SK-N-SH (cell line): ENCODE measurements around the gene CELF2. TPM values are rescaled to one million over a fixed set of nuclear protein-coding genes. Genes with fewer than 3 reads are reported as not detected.

Experiments
- CTCF ChIA-PET: fragments of 300-600, 350-600 bp; formaldehyde crosslinking; extraction: SDS; loops from one replicate; lab custom pipeline; 2021; lab: Yijun Ruan, JAX
- POLR2A ChIA-PET: fragments of 350-600 bp; sonication (Branson Sonifier 250); formaldehyde crosslinking; extraction: SDS; loops from one replicate; lab custom pipeline; 2020; ENCODE audit warnings: antibody characterized with exemption, inconsistent platforms; lab: Yijun Ruan, JAX
- DNase-seq: peaks from one replicate; pipeline ENCODE4 v3.0.0; 2012
- H2AFZ ChIP-seq: fragments of 200-600 bp; sonication (generic); 2 replicates; pipeline ENCODE4 v1.8.1; 2016; ENCODE audit warnings: antibody characterized with exemption, mild to moderate bottlenecking, low read depth
- H3F3A ChIP-seq: fragments of 200-600 bp; sonication (generic); replicated peaks from 2 replicates; pipeline ENCODE3; 2016; ENCODE audit warnings: antibody characterized with exemption, mild to moderate bottlenecking; ENCODE audit not compliant: insufficient read depth
- H3K27ac ChIP-seq, 2 experiments: fragments of 200-500 bp in 1 of 2; fragments of 200-600 bp in 1 of 2; sonication (Bioruptor generic) in 1 of 2; sonication (generic), shearing (Covaris generic) in 1 of 2; 2 replicates each; pipeline versions ENCODE4 v1.5.1 to v1.6.1; 2014 to 2016; ENCODE audit warnings: low read depth in 2 of 2, inconsistent platforms in 1 of 2, low read length in 1 of 2, mild to moderate bottlenecking in 1 of 2, mixed read lengths in 1 of 2
- H3K27me3 ChIP-seq: fragments of 200-600 bp; sonication (generic), shearing (Covaris generic); 2 replicates; pipeline ENCODE4 v1.6.1; 2016; ENCODE audit warnings: mixed run types; ENCODE audit not compliant: insufficient read depth
- H3K36me3 ChIP-seq, 2 experiments: fragments of 200-500 bp in 1 of 2; fragments of 200-600 bp in 1 of 2; sonication (Bioruptor generic) in 1 of 2; sonication (generic) in 1 of 2; replicated peaks in 1 of 2; 2 replicates each; pipeline versions ENCODE3 to v1.5.1; 2014 to 2016; ENCODE audit warnings: low read length in 1 of 2, mild to moderate bottlenecking in 1 of 2; ENCODE audit not compliant: insufficient read depth in 2 of 2, control insufficient read depth in 1 of 2
- H3K4me1 ChIP-seq, 2 experiments: fragments of 200-500 bp in 1 of 2; fragments of 200-600 bp in 1 of 2; sonication (Bioruptor generic) in 1 of 2; sonication (generic), shearing (Covaris generic) in 1 of 2; 2 replicates each; pipeline versions ENCODE4 v1.5.1 to v1.6.1; 2014 to 2016; ENCODE audit warnings: low read depth in 1 of 2, low read length in 1 of 2, mixed run types in 1 of 2; ENCODE audit not compliant: insufficient read depth in 2 of 2, control insufficient read depth in 1 of 2
- H3K4me2 ChIP-seq: fragments of 200-600 bp; sonication (generic), shearing (Covaris generic); 2 replicates; pipeline ENCODE4 v1.6.1; 2017; ENCODE audit warnings: mixed run types
- H3K4me3 ChIP-seq, 2 experiments: fragments of 200-500 bp in 1 of 2; fragments of 200-600 bp in 1 of 2; sonication (Bioruptor generic) in 1 of 2; sonication (generic), shearing (Covaris generic) in 1 of 2; 2 replicates each; pipeline versions ENCODE4 v1.5.1 to v1.8.1; 2014 to 2016; ENCODE audit warnings: low read depth in 2 of 2, inconsistent platforms in 1 of 2, low read length in 1 of 2, mild to moderate bottlenecking in 1 of 2, mixed read lengths in 1 of 2, moderate library complexity in 1 of 2
- H3K79me2 ChIP-seq: fragments of 200-600 bp; sonication (generic); 2 replicates; pipeline ENCODE4 v1.8.1; 2017; ENCODE audit warnings: mild to moderate bottlenecking; ENCODE audit not compliant: insufficient read depth
- H3K9ac ChIP-seq: fragments of 200-600 bp; sonication (generic); 2 replicates; pipeline ENCODE4 v1.6.1; 2017; ENCODE audit warnings: mixed run types
- H3K9me2 ChIP-seq: fragments of 200-600 bp; sonication (generic); 2 replicates; pipeline ENCODE4 v1.6.1; 2017; ENCODE audit warnings: mixed run types
- H3K9me3 ChIP-seq: fragments of 200-600 bp; sonication (generic); 2 replicates; pipeline ENCODE4 v1.6.1; 2017; ENCODE audit warnings: mixed run types, mild to moderate bottlenecking, moderate library complexity
- H4K20me1 ChIP-seq: fragments of 200-600 bp; sonication (generic); 2 replicates; pipeline ENCODE4 v1.6.1; 2017; ENCODE audit warnings: mild to moderate bottlenecking, mixed run types; ENCODE audit not compliant: insufficient read depth
- CHD2 ChIP-seq: fragments of 150-350 bp; IDR thresholded peaks from 2 replicates; pipeline ENCODE4 v1.6.1; 2018; ENCODE audit warnings: low read length; ENCODE audit not compliant: partially characterized antibody
- EP300 ChIP-seq, 2 experiments: IDR thresholded peaks; 2 replicates each; pipeline versions ENCODE4 v1.4.0 to v1.6.1; 2012; ENCODE audit warnings: borderline replicate concordance in 1 of 2, low read depth in 1 of 2, low read length in 1 of 2
- EZH2phosphoT487 ChIP-seq: fragments of 200-600 bp; sonication (generic); IDR thresholded peaks from 2 replicates; pipeline ENCODE4 v1.6.1; 2017; ENCODE audit warnings: low read depth, mixed run types, mild to moderate bottlenecking, antibody characterized with exemption, moderate library complexity, borderline replicate concordance
- FOXM1 ChIP-seq: IDR thresholded peaks from 2 replicates; pipeline ENCODE4 v1.4.0; 2012; ENCODE audit warnings: low read depth, mild to moderate bottlenecking
- JUND ChIP-seq: IDR thresholded peaks from 2 replicates; pipeline ENCODE4 v1.4.0; 2012
- MEF2A ChIP-seq: IDR thresholded peaks from 2 replicates; pipeline ENCODE4 v1.4.0; 2012; ENCODE audit warnings: low read depth, borderline replicate concordance
- NFIC ChIP-seq: IDR thresholded peaks from 2 replicates; pipeline ENCODE4 v1.4.0; 2012; ENCODE audit warnings: borderline replicate concordance
- POLR2AphosphoS5 ChIP-seq: IDR thresholded peaks from 2 replicates; pipeline ENCODE4 v1.6.1; 2012; ENCODE audit warnings: low read depth, low read length
- RAD21 ChIP-seq: IDR thresholded peaks from 2 replicates; pipeline ENCODE4 v1.6.1; 2012; ENCODE audit warnings: mild to moderate bottlenecking, low read length
- RCOR1 ChIP-seq: fragments of 150-350 bp; IDR thresholded peaks from 2 replicates; pipeline ENCODE4 v1.6.1; 2017; ENCODE audit warnings: antibody characterized with exemption, low read length
- RXRA ChIP-seq: IDR thresholded peaks from 2 replicates; pipeline ENCODE4 v1.4.0; 2012; ENCODE audit warnings: low read depth, mild to moderate bottlenecking, borderline replicate concordance
- SIN3A ChIP-seq: IDR thresholded peaks from 2 replicates; pipeline ENCODE4 v1.6.1; 2012; ENCODE audit warnings: low read depth, mild to moderate bottlenecking, low read length, moderate library complexity, borderline replicate concordance
- TEAD4 ChIP-seq: IDR thresholded peaks from 2 replicates; pipeline ENCODE4 v1.4.0; 2012; ENCODE audit warnings: mild to moderate bottlenecking, borderline replicate concordance; ENCODE audit not compliant: insufficient read depth
- WGBS: methylation state at CpG from one replicate; pipeline ENCODE4 v1.1.6; 2017; ENCODE audit warnings: low lambda C conversion rate; 5-methylcytosine and 5-hydroxymethylcytosine counted together
- polyA plus RNA-seq, 3 experiments: library from polyadenylated mRNA; depleted of rRNA; stranded (reverse); fragments of >200 nt; gene quantifications; 2 replicates each; pipeline ENCODE4 v1.2.3, GENCODE V29; 2012
- TF ChIP-seq, protein P1 (sequence below): IDR thresholded peaks from 2 replicates; pipeline ENCODE4 v1.4.0; 2012; ENCODE audit warnings: low read depth, borderline replicate concordance
- TF ChIP-seq, protein P2 (sequence below): IDR thresholded peaks from 2 replicates; pipeline ENCODE4 v1.4.0; 2012; ENCODE audit warnings: low read depth
- TF ChIP-seq, protein P3 (sequence below): IDR thresholded peaks from 2 replicates; pipeline ENCODE4 v1.4.0; 2012; ENCODE audit warnings: low read depth, borderline replicate concordance
- TF ChIP-seq, protein P4 (sequence below): fragments of 200-600 bp; sonication (generic); IDR thresholded peaks from 2 replicates; pipeline ENCODE4 v1.6.1; 2017; ENCODE audit warnings: antibody characterized with exemption, mild to moderate bottlenecking, moderate library complexity

Gene CELF2
- polyA plus RNA-seq, 1 of the 3 experiments (the other 2 are of a cell fraction) = 0.03 TPM

DNA sequence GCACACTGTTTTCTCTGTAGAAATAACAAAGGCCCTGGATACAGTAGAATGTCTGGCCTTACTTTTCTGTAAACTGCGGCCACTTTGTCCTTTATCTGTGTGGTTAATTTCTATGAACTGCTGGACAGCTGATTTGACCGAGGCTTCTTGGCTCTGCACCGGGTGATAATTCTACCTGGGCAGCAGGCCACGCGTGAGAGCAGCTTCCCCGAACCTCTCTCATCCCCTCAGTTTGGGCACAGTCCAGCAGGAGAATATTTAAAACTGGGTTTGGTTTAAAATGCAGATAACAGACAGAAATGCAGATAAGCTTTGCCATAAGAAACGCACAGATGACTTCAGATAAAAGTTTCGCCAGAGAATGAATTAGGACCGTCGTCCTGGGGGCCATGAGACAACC is 81.0 kb downstream of the CELF2 start (continued):
- TF ChIP-seq, protein P1, sequence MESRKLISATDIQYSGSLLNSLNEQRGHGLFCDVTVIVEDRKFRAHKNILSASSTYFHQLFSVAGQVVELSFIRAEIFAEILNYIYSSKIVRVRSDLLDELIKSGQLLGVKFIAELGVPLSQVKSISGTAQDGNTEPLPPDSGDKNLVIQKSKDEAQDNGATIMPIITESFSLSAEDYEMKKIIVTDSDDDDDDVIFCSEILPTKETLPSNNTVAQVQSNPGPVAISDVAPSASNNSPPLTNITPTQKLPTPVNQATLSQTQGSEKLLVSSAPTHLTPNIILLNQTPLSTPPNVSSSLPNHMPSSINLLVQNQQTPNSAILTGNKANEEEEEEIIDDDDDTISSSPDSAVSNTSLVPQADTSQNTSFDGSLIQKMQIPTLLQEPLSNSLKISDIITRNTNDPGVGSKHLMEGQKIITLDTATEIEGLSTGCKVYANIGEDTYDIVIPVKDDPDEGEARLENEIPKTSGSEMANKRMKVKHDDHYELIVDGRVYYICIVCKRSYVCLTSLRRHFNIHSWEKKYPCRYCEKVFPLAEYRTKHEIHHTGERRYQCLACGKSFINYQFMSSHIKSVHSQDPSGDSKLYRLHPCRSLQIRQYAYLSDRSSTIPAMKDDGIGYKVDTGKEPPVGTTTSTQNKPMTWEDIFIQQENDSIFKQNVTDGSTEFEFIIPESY = no peak
- TF ChIP-seq TEAD4 (no peak), CHD2 (no peak), MEF2A (no peak), EP300 (IDR thresholded peaks at IDR 0.05; ENCODE audit: borderline replicate concordance in 1 of 2, low read depth in 1 of 2, low read length in 1 of 2) (no peak), EZH2phosphoT487 (no peak), NFIC (no peak), RCOR1 (no peak), POLR2AphosphoS5 (no peak)
- TF ChIP-seq, protein P2, sequence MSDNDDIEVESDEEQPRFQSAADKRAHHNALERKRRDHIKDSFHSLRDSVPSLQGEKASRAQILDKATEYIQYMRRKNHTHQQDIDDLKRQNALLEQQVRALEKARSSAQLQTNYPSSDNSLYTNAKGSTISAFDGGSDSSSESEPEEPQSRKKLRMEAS = no peak

DNA sequence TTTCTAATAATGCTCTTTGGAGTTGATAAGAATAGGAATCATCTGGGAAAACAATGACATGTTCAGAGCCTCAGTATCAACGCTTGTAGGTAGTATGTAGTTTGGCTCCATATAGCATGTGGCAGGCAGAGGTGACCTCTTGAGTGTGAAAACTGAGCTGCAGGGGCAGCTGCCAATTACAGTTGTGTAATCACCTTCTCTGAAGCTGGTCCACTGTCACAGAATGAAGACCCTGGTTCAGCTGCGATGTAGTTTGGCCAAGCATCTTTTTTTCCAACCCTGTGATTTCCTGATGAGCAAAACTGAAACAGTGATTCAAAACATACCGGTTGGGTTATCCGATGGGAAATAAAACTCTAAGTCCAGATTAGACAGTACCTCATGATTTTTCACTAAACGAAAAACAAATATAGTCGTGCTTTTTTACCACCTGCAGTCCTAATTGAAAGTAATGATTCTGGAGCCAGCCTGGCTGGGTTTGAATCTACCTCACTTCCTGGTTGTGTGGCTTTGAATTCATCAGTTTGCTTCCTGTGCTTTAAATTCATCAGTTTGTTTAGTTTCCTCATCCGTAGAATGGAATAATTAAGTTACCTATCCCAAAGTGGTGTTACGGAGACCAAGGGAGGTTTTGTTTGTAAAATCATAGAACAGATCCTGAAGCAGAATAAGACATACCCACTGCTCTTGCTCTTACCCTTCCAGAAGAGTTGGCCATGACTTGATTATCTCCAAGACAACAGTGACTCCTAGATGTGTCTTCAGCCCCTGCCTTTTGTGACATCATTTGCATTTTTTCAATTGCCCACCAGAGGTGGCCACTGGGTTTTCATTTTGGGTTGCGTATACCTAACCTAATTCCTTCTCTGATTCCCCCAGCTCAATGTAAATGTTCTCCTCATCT is 87.4 kb downstream of the CELF2 start:
- Histone ChIP-seq H3K9me2 (no peaks in the 10 kb centered on the region), H3K27me3 (no peaks in the 10 kb centered on the region), H4K20me1 (no peaks in the 10 kb centered on the region), H3K4me3 (no peak overlapping the region), H3K4me2 (no peak overlapping the region), H3F3A (no peaks in the 10 kb centered on the region), H3K36me3 (no peaks in the 10 kb centered on the region), H3K4me1 (no peaks in the 10 kb centered on the region), H3K79me2 (no peaks in the 10 kb centered on the region), H3K9me3 (no peaks in the 10 kb centered on the region; the same call in 1 of the 2 replicates), H3K27ac (no peak overlapping the region), H2AFZ (no peak overlapping the region), H3K9ac (no peak overlapping the region)
- no peak for TF ChIP-seq FOXM1
- no peak for TF ChIP-seq RAD21
- DNase-seq = no peak
- ChIA-PET CTCF (no interaction called here), POLR2A (no interaction called here)
- WGBS = 64% methylated on average over 9 of the region's 9 CpGs

DNA sequence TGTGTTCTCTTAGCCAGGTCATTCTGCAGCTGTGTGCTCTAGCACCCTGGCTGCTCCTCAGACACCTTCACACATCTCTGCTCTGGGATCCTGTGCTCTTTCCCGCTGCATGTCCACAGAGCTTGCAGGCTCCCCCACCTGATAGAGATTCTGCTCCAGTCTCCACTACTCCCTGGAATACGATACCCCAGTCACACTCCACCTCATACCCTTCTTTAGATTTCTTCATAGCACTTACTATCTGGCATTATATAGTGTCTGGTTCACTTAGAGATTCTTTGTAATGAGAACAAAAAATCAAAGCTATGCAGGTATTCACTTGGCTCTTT is 88.0 kb downstream of the CELF2 start:
- CTCF ChIA-PET = interaction anchor here (0.8 kb wide), 1 partner anchor 9 kb away, joined by 3 read pairs; no protein-coding TSS in a partner anchor
- Histone ChIP-seq H3K4me2 (no peak overlapping the region), H3K9me2 (no peaks in the 10 kb centered on the region), H3K9me3 (no peaks in the 10 kb centered on the region; the same call in 1 of the 2 replicates), H3K27ac (no peak overlapping the region), H3K36me3 (no peaks in the 10 kb centered on the region), H3K79me2 (no peaks in the 10 kb centered on the region), H4K20me1 (no peaks in the 10 kb centered on the region), H2AFZ (no peak overlapping the region), H3K4me3 (no peak overlapping the region), H3F3A (no peaks in the 10 kb centered on the region), H3K9ac (no peak overlapping the region), H3K4me1 (no peaks in the 10 kb centered on the region), H3K27me3 (no peaks in the 10 kb centered on the region)
- POLR2A ChIA-PET = no interaction called here
- 36% methylated on average over 2 of the region's 2 CpGs for WGBS
- no peak for DNase-seq
- TF ChIP-seq SIN3A (no peak), JUND (no peak), RXRA (no peak)
- TF ChIP-seq, protein P3, sequence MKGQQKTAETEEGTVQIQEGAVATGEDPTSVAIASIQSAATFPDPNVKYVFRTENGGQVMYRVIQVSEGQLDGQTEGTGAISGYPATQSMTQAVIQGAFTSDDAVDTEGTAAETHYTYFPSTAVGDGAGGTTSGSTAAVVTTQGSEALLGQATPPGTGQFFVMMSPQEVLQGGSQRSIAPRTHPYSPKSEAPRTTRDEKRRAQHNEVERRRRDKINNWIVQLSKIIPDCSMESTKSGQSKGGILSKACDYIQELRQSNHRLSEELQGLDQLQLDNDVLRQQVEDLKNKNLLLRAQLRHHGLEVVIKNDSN = no peak
- TF ChIP-seq, protein P4, sequence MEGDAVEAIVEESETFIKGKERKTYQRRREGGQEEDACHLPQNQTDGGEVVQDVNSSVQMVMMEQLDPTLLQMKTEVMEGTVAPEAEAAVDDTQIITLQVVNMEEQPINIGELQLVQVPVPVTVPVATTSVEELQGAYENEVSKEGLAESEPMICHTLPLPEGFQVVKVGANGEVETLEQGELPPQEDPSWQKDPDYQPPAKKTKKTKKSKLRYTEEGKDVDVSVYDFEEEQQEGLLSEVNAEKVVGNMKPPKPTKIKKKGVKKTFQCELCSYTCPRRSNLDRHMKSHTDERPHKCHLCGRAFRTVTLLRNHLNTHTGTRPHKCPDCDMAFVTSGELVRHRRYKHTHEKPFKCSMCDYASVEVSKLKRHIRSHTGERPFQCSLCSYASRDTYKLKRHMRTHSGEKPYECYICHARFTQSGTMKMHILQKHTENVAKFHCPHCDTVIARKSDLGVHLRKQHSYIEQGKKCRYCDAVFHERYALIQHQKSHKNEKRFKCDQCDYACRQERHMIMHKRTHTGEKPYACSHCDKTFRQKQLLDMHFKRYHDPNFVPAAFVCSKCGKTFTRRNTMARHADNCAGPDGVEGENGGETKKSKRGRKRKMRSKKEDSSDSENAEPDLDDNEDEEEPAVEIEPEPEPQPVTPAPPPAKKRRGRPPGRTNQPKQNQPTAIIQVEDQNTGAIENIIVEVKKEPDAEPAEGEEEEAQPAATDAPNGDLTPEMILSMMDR = no peak
